NCI-H2081 treated with DMSO at 0.1 percent for 48 hours (cell line): ENCODE data around the gene ZNF518A.
A peak's percentile ranks its signal among the peaks of the same experiment; 100 is the strongest.

Source experiments
- DNase-seq: peaks from one replicate; lab custom pipeline; 2025; lab: John Stamatoyannopoulos, UW

ZNF518A gene

GRCh38 chr10:96129387-96130325, at the start of gene ZNF518A:
Gene ZNF518A (plus strand): TSS chr10:96130297. CDS start chr10:96156323, 26,026 bp downstream.
- peak; percentile 57 for DNase-seq

- DNase-seq: no peak
These were observed 47.9 kb upstream of the ZNF518A start for GRCh38 chr10:96082153-96082552.

- no peak for DNase-seq
These were observed 47.3 kb upstream of the ZNF518A start for GRCh38 chr10:96082748-96083147.

DNA sequence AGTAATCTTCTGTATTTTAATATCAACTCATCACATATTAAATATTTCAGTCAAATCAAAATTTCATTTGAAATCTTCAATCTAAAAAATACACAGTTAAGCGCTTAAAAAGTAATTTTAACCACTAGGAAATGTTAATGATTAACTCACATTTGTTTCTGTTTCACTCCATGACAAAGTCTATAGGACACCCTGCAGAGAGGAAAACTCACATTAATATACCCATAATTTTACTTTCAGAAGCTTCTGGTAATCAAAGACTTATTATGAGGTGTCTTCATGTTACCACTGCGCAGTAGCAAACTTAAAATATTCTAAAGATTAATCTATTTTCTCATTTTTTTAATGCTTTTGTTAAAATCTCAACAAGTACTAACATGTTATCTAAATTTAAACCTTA, 41.0 kb upstream of the ZNF518A start:
- DNase-seq: no peak

- peak; percentile 77 for DNase-seq
These were observed 40.2 kb upstream of the ZNF518A start for GRCh38 chr10:96089670-96090462.

GRCh38 chr10:96090463-96090800, 39.7 kb upstream of the ZNF518A start:
- DNase-seq: no peak

GRCh38 chr10:96092999-96093767, 36.9 kb upstream of the ZNF518A start:
- no peak for DNase-seq

DNA sequence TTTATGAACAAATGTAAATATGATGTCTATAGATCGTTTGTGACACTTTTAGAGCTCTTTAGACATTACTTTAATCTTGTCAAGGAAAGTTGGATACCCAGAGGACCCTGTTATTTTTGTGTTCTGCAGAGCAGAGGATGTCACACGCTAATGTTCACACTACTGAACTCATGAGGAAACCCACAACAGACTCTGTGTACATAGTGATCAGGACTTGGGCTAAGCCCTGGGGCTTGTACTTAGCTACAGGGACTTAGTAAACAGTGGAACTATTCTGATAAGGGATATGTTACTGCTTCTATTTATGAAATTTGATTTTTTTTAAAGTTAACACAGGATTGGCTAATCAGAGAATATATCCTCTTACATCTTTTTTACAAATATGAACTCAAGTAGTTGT, 36.1 kb upstream of the ZNF518A start:
- DNase-seq: no peak

DNA sequence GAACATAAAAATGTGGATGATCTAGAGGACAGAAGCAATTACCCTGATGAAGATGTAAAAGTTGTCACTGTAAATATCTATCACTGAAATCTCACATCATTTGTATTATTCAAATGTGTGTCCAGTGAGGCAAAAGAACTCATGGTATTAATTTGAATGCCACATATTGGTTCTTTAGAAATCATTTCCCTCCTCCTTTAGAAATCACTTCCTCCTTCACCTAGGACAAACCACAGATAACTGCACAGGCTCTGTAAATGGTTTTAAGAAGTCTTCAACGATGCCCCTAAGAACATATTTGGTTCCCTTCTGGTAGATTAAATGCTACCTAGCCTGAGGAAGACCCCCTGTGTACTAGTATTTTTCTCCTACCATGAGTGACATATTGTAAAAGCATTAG, 33.1 kb upstream of the ZNF518A start:
- DNase-seq: no peak

DNA sequence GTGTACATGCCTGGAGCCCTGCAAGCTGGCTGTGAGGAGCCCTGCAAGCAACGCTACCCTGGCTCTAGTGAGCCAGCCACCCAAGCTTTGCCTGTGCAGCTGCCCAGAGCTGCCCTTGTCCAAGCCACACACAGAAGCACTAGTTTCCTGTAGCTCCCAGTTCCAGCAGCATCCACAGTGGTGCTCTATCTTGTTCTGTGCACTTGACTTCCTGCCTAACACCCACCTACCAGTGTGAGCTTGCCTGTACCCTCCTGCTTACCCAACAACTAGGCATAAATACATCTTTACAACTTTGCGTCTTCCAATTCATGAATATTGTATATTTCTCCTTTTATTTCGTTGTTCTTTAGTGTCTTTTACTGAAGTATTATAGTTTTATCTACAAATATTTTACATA, 32.2 kb upstream of the ZNF518A start:
- no peak for DNase-seq

DNA sequence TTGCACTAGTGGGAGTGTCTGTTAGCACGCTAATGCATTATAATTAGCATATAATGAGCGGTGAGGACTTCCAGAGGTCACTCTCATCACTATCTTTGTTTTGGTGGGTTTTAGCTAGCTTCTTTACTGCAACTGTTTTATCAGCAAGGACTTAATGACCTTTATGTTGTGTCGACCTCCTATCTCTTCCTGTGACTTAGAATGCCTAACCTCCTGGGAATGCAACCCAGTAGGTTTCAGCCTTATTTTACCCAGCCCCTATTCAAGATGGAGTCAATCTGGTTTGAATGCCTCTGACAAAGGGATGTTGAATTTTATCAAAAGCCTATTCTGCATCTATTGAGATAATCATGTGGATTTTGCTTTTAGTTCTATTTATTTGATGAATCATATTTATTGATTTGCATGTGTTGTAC, 22.5 kb upstream of the ZNF518A start:
- DNase-seq: no peak

GRCh38 chr10:96112531-96112930, 17.6 kb upstream of the ZNF518A start:
- DNase-seq: no peak

GRCh38 chr10:96118604-96119450, 11.3 kb upstream of the ZNF518A start:
- no peak for DNase-seq

- no peak for DNase-seq
These were observed 7.3 kb upstream of the ZNF518A start for GRCh38 chr10:96122824-96123223.

DNA sequence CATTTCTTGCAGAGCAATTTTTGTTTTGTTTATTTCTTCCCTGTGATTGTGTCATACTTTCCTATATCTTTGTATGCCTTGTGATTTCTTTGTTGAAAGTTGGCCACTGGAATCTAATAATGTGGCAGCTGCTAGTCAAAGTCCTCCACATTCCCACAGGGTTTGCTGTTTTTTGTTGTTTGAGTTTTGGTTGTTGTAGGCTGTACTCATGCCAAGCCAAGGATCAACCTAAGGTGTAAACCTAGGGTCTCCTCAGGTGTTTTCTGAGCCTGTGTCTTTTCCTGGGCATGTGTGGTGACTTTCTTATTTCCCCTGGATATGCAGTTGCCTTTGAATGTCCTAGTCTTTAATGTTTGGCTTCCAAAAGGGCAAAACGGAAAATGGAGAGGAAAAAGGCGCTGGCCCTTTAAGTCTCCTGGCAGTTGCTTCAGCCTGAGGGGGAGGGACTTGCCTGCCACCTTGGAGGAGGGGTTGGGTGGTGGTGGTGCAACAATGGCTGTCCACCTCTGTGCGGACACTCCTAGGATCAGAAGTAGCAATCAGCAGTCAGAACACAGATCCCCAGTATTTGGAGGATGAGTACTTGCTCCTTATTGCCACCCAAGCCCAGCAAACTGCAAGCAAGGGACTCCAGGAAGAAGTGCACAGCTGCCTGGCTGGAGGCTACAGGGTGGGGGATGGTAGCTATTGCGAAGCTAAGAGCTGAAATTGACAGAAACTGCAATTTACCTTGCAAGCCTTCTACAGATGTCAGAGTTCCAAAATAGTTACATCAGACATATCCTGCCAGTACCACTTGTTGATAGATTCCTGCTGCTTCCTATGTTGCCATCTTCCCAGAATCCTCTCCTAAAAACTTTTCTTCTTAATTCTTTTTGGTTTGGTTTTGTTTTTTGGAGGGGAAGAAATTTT, 5.6 kb upstream of the ZNF518A start:
- no peak for DNase-seq

DNA sequence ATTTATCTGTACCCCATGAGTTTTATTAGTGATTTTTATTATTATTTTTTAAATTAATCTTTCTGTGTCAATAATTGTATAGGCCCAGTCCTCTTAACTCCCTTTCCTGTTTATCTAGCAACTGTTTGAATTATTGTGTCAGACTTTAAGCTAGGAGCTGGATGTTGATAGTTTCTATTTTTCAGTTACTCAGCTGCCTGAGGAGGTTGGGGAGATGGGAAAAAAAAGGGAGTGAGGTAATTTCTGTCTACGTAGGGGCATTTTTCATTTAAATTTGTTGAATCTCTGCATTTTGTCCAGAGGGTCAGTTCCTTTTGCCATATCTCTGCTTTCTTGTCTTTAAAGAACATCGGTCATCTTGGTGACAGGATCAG, 5.0 kb upstream of the ZNF518A start:
- DNase-seq: no peak

GRCh38 chr10:96130326-96130995, 364 bp downstream of the ZNF518A start:
- no peak for DNase-seq

GRCh38 chr10:96131621-96132020, 1.5 kb downstream of the ZNF518A start:
- DNase-seq: no peak

DNA sequence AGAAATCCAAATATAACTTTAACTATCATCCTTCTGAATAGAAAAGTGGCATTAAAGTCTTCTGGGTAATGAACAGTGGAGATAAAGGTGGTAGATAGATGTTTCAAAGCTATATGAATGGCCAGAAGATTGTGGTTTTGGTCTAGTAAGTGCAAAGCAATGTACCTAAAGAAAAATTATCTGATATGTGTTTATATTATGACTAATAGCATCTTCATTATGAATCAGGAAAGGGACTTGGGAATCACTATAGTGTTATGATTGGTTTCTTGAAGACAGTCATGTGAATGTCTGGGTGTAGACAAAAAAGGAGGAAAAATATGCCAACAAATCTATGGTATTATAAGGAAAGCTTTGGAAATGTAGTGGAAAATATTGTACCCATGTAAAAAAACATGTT, 3.0 kb downstream of the ZNF518A start:
- DNase-seq: no peak

GRCh38 chr10:96136810-96137209, 6.7 kb downstream of the ZNF518A start:
- DNase-seq: no peak
